ENCODE data around the gene SMG1.

GRCh38 chr16:18811925-18812324 is 114.3 kb downstream of the SMG1 start:
- TF ChIP-seq GATA3 (IDR thresholded peaks at IDR 0.05; ENCODE audit: low read depth, low read length) (no peak), GATA2 (IDR thresholded peaks at IDR 0.05; ENCODE audit: low read depth, low read length) (no peak)
